ENCODE measurements around the gene INMT.

INMT gene

DNA sequence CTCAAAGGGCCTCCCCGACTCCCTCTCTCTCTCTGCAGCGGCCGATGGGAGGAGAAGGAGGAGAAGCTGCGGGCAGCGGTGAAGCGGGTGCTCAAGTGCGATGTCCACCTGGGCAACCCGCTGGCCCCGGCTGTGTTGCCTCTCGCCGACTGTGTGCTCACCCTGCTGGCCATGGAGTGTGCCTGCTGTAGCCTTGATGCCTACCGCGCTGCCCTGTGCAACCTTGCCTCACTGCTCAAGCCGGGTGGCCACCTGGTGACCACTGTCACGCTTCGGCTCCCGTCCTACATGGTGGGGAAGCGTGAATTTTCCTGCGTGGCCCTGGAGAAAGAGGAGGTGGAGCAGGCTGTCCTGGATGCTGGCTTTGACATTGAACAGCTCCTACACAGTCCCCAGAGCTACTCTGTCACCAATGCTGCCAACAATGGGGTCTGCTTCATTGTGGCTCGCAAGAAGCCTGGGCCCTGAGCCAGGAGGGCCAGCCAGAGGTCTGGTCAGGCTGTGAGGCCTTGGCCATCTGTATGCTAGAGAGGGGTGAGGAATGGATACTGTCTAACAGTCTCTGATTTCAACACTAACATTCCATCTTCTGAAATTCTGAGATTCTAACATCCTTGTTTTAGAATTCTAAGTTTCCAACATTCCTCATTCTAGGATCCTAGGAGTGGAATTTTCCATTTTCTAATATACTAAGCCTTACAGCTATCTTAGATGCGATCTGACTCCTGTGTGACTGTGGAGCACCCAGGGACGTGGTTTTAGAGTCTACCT is 3.6 kb downstream of the INMT start:
- H3K27me3 ChIP-seq (ENCODE audit: insufficient read depth, low read depth) = no peaks in the 10 kb centered on the region
- no peaks in the 10 kb centered on the region for H4K20me1 ChIP-seq (ENCODE audit: insufficient read depth)
- no peaks in the 10 kb centered on the region for H3K4me1 ChIP-seq (ENCODE audit: low read depth, poor library complexity, severe bottlenecking)
- H3K9ac ChIP-seq = no peak overlapping the region
- H3K4me3 ChIP-seq (IDR thresholded peaks at IDR 0.05; ENCODE audit: insufficient read depth, low read depth, low read length) = no peak overlapping the region
- no peak overlapping the region for H3K4me2 ChIP-seq
- H3K27ac ChIP-seq = no peak overlapping the region
- no peaks in the 10 kb centered on the region for H3K36me3 ChIP-seq (ENCODE audit: insufficient read depth)
- H3K79me2 ChIP-seq (ENCODE audit: insufficient read depth, low read depth) = no peaks in the 10 kb centered on the region
- TF ChIP-seq, protein P1, sequence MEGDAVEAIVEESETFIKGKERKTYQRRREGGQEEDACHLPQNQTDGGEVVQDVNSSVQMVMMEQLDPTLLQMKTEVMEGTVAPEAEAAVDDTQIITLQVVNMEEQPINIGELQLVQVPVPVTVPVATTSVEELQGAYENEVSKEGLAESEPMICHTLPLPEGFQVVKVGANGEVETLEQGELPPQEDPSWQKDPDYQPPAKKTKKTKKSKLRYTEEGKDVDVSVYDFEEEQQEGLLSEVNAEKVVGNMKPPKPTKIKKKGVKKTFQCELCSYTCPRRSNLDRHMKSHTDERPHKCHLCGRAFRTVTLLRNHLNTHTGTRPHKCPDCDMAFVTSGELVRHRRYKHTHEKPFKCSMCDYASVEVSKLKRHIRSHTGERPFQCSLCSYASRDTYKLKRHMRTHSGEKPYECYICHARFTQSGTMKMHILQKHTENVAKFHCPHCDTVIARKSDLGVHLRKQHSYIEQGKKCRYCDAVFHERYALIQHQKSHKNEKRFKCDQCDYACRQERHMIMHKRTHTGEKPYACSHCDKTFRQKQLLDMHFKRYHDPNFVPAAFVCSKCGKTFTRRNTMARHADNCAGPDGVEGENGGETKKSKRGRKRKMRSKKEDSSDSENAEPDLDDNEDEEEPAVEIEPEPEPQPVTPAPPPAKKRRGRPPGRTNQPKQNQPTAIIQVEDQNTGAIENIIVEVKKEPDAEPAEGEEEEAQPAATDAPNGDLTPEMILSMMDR (conservative IDR thresholded peaks at IDR 0.05; ENCODE audit: low read depth, low read length) = no peak
- no peak overlapping the region for H2AFZ ChIP-seq (ENCODE audit: low read depth)

GRCh38 chr7:30757342-30757692 is 5.4 kb downstream of the INMT start:
- no peak overlapping the region for H3K4me3 ChIP-seq (IDR thresholded peaks at IDR 0.05; ENCODE audit: insufficient read depth, low read depth, low read length)
- no peak overlapping the region for H2AFZ ChIP-seq (ENCODE audit: low read depth)
- H3K36me3 ChIP-seq (ENCODE audit: insufficient read depth) = no peaks in the 10 kb centered on the region
- H3K27me3 ChIP-seq (ENCODE audit: insufficient read depth, low read depth) = no peaks in the 10 kb centered on the region
- H4K20me1 ChIP-seq (ENCODE audit: insufficient read depth) = no peaks in the 10 kb centered on the region
- no peak overlapping the region for H3K27ac ChIP-seq
- no peak overlapping the region for H3K4me2 ChIP-seq
- no peaks in the 10 kb centered on the region for H3K4me1 ChIP-seq (ENCODE audit: low read depth, poor library complexity, severe bottlenecking)
- TF ChIP-seq, protein P1 (conservative IDR thresholded peaks at IDR 0.05; ENCODE audit: low read depth, low read length) = no peak
- H3K79me2 ChIP-seq (ENCODE audit: insufficient read depth, low read depth) = no peaks in the 10 kb centered on the region
- H3K9ac ChIP-seq = no peak overlapping the region

DNA sequence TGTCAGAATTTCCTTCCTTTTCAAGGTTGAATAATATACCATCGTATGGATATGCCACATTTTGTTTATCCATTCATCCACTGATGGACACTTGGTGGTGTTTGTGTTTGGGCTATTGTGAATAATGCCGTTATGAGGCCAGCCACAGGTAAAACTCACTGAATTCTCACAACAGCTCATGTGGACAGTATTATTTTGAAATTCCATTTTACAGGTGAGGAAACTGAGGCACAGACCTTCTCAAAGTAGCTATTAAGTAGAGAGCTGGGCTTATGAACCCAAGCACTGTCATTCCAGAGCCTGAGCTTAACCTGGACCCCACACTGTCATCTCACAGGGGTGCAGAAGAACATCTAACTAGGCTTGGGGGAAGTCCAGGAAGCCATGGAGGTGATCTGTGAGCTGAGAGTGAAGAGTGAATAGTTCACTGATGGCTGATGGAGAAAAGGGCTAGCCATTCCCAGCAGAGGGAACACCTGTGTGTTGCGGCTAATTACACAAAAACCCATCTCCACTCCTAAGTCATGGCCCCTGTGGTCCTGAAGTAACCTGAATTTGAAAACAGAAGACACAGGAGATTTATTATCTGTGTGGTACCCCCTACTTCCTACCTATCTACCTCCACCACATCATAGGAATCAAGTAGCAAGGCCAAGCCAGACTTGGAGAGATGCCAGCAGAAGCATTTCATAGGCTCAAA is 8.7 kb downstream of the INMT start:
- Histone ChIP-seq H4K20me1 (ENCODE audit: insufficient read depth) (no peaks in the 10 kb centered on the region), H3K9ac (no peak overlapping the region), H3K4me1 (ENCODE audit: low read depth, poor library complexity, severe bottlenecking) (no peaks in the 10 kb centered on the region), H3K4me3 (IDR thresholded peaks at IDR 0.05; ENCODE audit: insufficient read depth, low read depth, low read length) (no peak overlapping the region), H3K27ac (no peak overlapping the region), H2AFZ (ENCODE audit: low read depth) (no peak overlapping the region), H3K4me2 (no peak overlapping the region), H3K27me3 (ENCODE audit: insufficient read depth, low read depth) (no peaks in the 10 kb centered on the region), H3K79me2 (ENCODE audit: insufficient read depth, low read depth) (no peaks in the 10 kb centered on the region), H3K36me3 (ENCODE audit: insufficient read depth) (no peaks in the 10 kb centered on the region)
- TF ChIP-seq, protein P1 (conservative IDR thresholded peaks at IDR 0.05; ENCODE audit: low read depth, low read length) = no peak

DNA sequence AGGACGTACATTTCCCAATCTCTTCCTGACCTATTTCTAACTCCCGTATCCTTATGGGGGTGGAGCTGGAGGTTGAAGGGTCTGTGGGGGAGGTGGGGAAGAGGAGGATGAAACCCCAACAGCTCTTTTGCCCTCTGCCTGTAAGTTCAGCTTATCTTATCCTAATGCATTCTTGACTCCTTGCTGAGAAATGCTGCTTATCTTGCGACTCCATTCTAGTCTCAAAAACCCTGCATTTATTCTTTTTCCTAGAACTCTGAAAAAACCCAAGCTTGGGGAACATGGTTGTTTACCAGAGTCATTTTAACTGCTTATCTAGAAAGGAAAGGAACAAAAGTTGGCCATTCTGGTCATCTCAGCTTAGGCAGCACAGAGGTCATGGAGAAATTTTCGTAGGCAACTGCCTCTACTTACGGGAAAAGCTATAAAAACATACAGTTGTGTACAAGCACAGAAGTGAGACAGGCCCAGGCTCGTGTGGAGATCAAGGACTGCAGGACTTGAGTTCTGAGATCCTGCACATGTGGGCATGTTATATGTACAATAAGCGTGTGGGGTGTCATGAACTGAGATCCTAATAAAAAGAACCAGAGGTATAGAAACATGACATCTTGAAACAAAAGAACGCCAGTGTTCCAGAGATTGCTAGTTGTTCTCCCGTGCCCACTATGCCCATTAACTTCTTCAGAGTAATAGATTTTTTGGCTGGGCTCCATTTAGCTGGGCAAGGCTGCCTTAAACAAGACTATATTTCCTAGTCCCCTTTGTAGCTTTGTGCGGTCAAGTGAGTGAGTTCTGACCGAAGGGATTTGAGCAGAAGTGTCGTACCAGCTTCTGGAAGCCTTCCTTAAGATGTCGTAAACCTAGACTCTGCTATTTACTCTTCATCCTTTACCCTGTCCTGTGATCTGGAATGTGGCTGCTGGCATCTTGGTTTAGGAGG is 9.6 kb downstream of the INMT start:
- H3K4me1 ChIP-seq (ENCODE audit: low read depth, poor library complexity, severe bottlenecking) = no peaks in the 10 kb centered on the region
- no peak overlapping the region for H3K27ac ChIP-seq
- no peak overlapping the region for H3K9ac ChIP-seq
- no peaks in the 10 kb centered on the region for H3K27me3 ChIP-seq (ENCODE audit: insufficient read depth, low read depth)
- H3K79me2 ChIP-seq (ENCODE audit: insufficient read depth, low read depth) = no peaks in the 10 kb centered on the region
- H3K4me2 ChIP-seq = no peak overlapping the region
- H3K36me3 ChIP-seq (ENCODE audit: insufficient read depth) = no peaks in the 10 kb centered on the region
- H4K20me1 ChIP-seq (ENCODE audit: insufficient read depth) = no peaks in the 10 kb centered on the region
- H2AFZ ChIP-seq (ENCODE audit: low read depth) = no peak overlapping the region
- TF ChIP-seq, protein P1 (conservative IDR thresholded peaks at IDR 0.05; ENCODE audit: low read depth, low read length) = no peak
- H3K4me3 ChIP-seq (IDR thresholded peaks at IDR 0.05; ENCODE audit: insufficient read depth, low read depth, low read length) = no peak overlapping the region

Measured in KMS-11 (cell line).